BLaER1 treated with 17β-estradiol and CSF1 and Interleukin-3, amounts not matched to agents 10 nM and 100 nM (cell line): ENCODE measurements around the gene CCL8.

Experiments used
- H3K27ac ChIP-seq, 11 experiments: shearing (Covaris generic); formaldehyde crosslinking; 2 replicates each; pipeline ENCODE4 v1.8.1; 2022
- H3K27me3 ChIP-seq, 11 experiments: shearing (Covaris generic); formaldehyde crosslinking; 2 replicates each; pipeline ENCODE4 v1.8.1; 2022
- H3K36me3 ChIP-seq, 11 experiments: shearing (Covaris generic); formaldehyde crosslinking; 2 replicates each; pipeline ENCODE4 v1.8.1; 2022
- H3K4me1 ChIP-seq, 10 experiments: shearing (Covaris generic); formaldehyde crosslinking; 2 replicates each; pipeline ENCODE4 v1.8.1; 2022
- H3K4me2 ChIP-seq, 11 experiments: shearing (Covaris generic); formaldehyde crosslinking; 2 replicates each; pipeline ENCODE4 v1.8.1; 2022
- H3K4me3 ChIP-seq, 10 experiments: shearing (Covaris generic); formaldehyde crosslinking; 2 replicates each; pipeline ENCODE4 v1.8.1; 2022
- H3K9ac ChIP-seq, 11 experiments: shearing (Covaris generic); formaldehyde crosslinking; 2 replicates each; pipeline ENCODE4 v1.8.1; 2022
- H3K9me3 ChIP-seq, 11 experiments: shearing (Covaris generic); formaldehyde crosslinking; replicated peaks in 1 of 11; 2 replicates each; pipeline ENCODE4 v1.8.1; 2022
- H4K20me1 ChIP-seq, 11 experiments: shearing (Covaris generic); formaldehyde crosslinking; 2 replicates each; pipeline ENCODE4 v1.8.1; 2022
- Cebpa-rat ChIP-seq, 11 experiments: shearing (Covaris generic); IDR thresholded peaks; 2 replicates each; pipeline ENCODE4 v1.8.1; 2022

CCL8 gene

GRCh38 chr17:34299027-34299426, 20.2 kb upstream of the CCL8 start:
- no peaks in the 10 kb centered on the region for H4K20me1 ChIP-seq

DNA sequence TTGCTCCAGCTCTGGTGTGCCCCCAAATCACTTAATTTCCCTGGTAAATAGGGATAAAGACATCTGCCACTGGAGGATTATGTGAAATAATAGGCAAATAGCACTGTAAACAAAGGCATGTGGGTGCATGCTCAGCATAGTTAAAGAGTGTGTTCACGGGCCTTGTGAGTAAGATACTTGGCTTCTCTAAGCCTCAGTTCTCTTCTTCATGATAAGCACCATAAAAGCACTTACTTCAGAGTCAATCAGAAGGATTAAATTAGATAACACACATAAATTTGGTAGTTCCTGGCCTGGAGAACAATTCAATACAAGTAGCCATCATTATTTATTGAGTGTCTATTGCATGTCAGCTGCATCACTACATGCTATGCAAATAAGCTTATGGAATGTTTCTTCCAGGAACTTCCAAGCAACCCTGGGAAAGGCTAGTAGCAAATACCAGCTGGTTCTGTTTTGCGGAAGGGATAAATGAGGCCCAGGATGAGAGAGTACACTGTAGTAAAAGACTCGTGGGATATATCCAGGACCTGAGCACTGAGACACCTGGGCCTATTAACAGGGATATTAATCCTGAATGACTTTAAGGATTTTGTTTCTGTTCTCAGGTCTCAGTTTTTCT, 19.2 kb upstream of the CCL8 start:
- Histone ChIP-seq H3K36me3 (no peaks in the 10 kb centered on the region), H3K9me3 (no peaks in the 10 kb centered on the region; a peak in 1 of 22 replicates), H4K20me1 (no peaks in the 10 kb centered on the region), H3K27me3 (no peaks in the 10 kb centered on the region), H3K27ac (peak overlapping the region in 2 of 11 experiments; percentile 11 to 26; a peak in 3 of 22 replicates), H3K4me3 (no peak overlapping the region), H3K4me1 (peaks cover 4 to 68% (median 16%) of the 10 kb centered on the region in 10 experiments; a peak in 15 of 20 replicates), H3K4me2 (peak overlapping the region in 6 of 11 experiments; percentile 30 to 83 (median 48); a peak in 12 of 22 replicates), H3K9ac (no peak overlapping the region)
- TF ChIP-seq Cebpa-rat (IDR thresholded peaks at IDR 0.05) = no peak

More at GRCh38 chr17:34299027-34299426, 20.2 kb upstream of the CCL8 start:
- peaks cover 4 to 57% (median 13%) of the 10 kb centered on the region in 10 experiments; a peak in 15 of 20 replicates for H3K4me1 ChIP-seq
- no peak overlapping the region for H3K9ac ChIP-seq
- H3K4me2 ChIP-seq = peak overlapping the region in 4 of 11 experiments; percentile 33 to 83 (median 72); a peak in 8 of 22 replicates
- H3K27ac ChIP-seq = no peak overlapping the region
- TF ChIP-seq Cebpa-rat (IDR thresholded peaks at IDR 0.05) = no peak
- H3K4me3 ChIP-seq = no peak overlapping the region
- no peaks in the 10 kb centered on the region for H3K27me3 ChIP-seq
- no peaks in the 10 kb centered on the region; a peak in 1 of 22 replicates for H3K9me3 ChIP-seq
- no peaks in the 10 kb centered on the region for H3K36me3 ChIP-seq

DNA sequence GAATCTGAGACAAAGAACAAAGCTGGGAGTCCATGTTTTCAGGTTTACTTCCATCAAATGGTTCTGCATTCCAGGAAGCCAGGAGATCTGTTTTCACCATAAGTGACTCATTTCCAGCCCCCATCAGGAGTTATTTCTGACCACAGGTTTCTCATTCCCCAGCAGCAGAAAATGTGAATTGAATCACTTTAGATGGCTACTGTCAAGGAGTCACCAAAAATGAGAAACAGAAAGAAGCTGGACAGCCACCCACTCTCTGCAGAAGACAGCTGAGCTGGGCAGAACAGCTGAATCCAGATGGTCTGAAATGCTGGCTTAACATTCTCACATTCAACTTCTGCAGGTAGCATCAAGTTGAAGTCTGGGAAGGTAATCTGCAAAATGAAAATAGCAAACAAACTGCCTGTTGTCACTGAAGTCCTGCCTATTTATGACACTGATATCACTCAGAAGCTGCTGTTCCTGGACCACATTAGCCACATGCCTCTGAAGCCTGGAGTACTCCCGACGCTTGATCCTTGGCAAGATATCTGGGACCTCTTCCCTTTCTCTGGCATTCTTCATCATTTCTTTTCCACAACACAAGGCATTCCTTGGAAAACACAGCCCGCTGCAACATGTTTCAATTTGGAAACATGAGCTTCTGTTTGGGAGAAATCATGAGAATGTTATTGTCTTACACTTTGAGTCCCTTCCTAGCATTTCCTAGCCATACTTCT, 18.4 kb upstream of the CCL8 start:
- H3K36me3 ChIP-seq = no peaks in the 10 kb centered on the region
- peak overlapping the region in 2 of 11 experiments; percentile 11 to 26; a peak in 3 of 22 replicates for H3K27ac ChIP-seq
- H4K20me1 ChIP-seq = no peaks in the 10 kb centered on the region
- H3K4me1 ChIP-seq = peaks cover 4 to 75% (median 16%) of the 10 kb centered on the region in 10 experiments; a peak in 15 of 20 replicates
- H3K9ac ChIP-seq = no peak overlapping the region
- H3K4me2 ChIP-seq = peak overlapping the region in 5 of 11 experiments; percentile 8 to 83 (median 63); a peak in 9 of 22 replicates
- TF ChIP-seq Cebpa-rat (IDR thresholded peaks at IDR 0.05) = no peak
- H3K4me3 ChIP-seq = no peak overlapping the region
- H3K9me3 ChIP-seq = no peaks in the 10 kb centered on the region; a peak in 1 of 22 replicates
- no peaks in the 10 kb centered on the region for H3K27me3 ChIP-seq

DNA sequence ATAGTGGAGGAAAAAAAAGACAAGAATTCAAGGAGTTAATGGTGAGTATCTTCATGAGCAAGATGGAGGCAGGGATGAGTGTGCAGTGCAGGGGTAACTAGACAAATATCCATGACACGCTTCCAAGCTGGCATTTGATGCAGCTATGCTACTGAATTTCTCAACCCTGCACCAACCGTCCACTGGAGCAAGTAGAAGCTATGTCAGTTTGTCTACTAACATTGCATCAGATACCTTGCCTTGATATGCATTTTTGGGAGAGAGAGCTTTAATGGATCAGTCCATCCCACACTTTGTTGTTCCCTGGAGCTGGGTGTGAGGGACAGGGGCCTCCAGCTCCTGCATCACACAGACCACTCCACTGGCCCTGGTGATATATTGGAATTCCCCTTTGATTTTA, 17.2 kb upstream of the CCL8 start:
- Histone ChIP-seq H3K4me3 (no peak overlapping the region), H3K27ac (peak overlapping the region in 2 of 11 experiments; percentile 19 to 26; a peak in 1 of 22 replicates), H3K9ac (no peak overlapping the region), H3K4me2 (peak overlapping the region in 4 of 11 experiments; percentile 27 to 83 (median 72); a peak in 7 of 22 replicates), H3K9me3 (no peaks in the 10 kb centered on the region; a peak in 1 of 22 replicates), H3K4me1 (peaks cover 6 to 87% (median 24%) of the 10 kb centered on the region in 10 experiments; a peak in 17 of 20 replicates), H3K36me3 (no peaks in the 10 kb centered on the region), H3K27me3 (no peaks in the 10 kb centered on the region), H4K20me1 (no peaks in the 10 kb centered on the region)
- TF ChIP-seq Cebpa-rat (IDR thresholded peaks at IDR 0.05) = no peak

DNA sequence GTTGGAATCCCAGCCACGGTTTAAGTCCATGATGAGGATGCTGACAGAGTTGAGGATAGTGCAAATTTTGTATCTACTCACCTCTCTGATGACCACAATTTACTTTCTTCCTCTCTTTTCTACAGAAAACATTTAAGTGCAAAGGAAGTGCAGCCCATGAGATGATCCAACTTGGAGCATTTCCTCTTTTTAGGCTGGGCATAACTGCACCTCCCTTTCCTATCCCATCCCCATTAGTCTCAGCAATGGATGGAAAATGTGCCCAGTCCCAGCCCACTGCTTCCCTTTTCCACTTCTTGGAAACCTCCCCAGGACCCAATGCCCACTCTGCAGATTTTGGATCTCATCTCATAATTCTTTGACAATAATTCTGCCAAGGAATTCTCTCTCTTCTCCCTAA, 16.6 kb upstream of the CCL8 start:
- H3K9ac ChIP-seq = no peak overlapping the region
- H4K20me1 ChIP-seq = no peaks in the 10 kb centered on the region
- H3K27ac ChIP-seq = no peak overlapping the region
- no peak for TF ChIP-seq Cebpa-rat (IDR thresholded peaks at IDR 0.05)
- H3K36me3 ChIP-seq = no peaks in the 10 kb centered on the region
- no peak overlapping the region for H3K4me3 ChIP-seq
- H3K27me3 ChIP-seq = no peaks in the 10 kb centered on the region
- peak overlapping the region in 4 of 11 experiments; percentile 27 to 83 (median 72); a peak in 7 of 22 replicates for H3K4me2 ChIP-seq
- peaks cover 9 to 93% (median 30%) of the 10 kb centered on the region in 10 experiments; a peak in 17 of 20 replicates for H3K4me1 ChIP-seq
- H3K9me3 ChIP-seq = no peaks in the 10 kb centered on the region; a peak in 1 of 22 replicates

- Histone ChIP-seq H3K4me1 (peaks cover 9 to 100% (median 40%) of the 10 kb centered on the region in 10 experiments; a peak in 17 of 20 replicates), H3K4me2 (peak overlapping the region in 3 of 11 experiments; percentile 70 to 83 (median 81); a peak in 3 of 22 replicates)
- TF ChIP-seq Cebpa-rat (IDR thresholded peaks at IDR 0.05) = no peak
Measured at GRCh38 chr17:34303606-34304005, 15.6 kb upstream of the CCL8 start.

DNA sequence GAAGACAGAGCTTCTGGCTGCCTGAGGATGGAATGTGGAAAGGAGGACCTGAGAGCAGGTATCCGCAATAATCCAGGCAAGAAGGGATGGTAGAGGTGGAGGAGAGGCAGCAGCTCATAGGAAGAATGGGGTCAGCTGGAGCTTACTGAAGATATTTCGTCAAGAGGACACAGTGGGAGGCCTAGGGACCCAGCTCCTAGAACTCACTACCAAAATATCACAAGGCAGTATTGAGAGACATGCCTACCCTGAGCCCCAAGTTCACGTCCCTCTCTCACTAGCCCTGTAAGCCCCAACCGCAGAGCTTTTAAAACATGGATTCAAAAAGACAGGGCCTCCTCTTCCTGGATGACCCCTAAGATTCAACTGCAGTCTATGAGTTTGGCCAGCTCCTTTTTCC, 14.2 kb upstream of the CCL8 start:
- Histone ChIP-seq H4K20me1 (no peaks in the 10 kb centered on the region), H3K27me3 (no peaks in the 10 kb centered on the region), H3K9ac (no peak overlapping the region), H3K9me3 (no peaks in the 10 kb centered on the region), H3K4me3 (no peak overlapping the region), H3K4me1 (peaks cover 1 to 100% (median 37%) of the 10 kb centered on the region in 10 experiments; a peak in 16 of 20 replicates), H3K36me3 (no peaks in the 10 kb centered on the region), H3K27ac (peak overlapping the region in 5 of 11 experiments; percentile 6 to 75 (median 22); a peak in 5 of 22 replicates), H3K4me2 (peak overlapping the region in 3 of 11 experiments; percentile 77 to 83 (median 81); a peak in 5 of 22 replicates)
- no peak for TF ChIP-seq Cebpa-rat (IDR thresholded peaks at IDR 0.05)

More at GRCh38 chr17:34303606-34304005, 15.6 kb upstream of the CCL8 start:
- Histone ChIP-seq H4K20me1 (no peaks in the 10 kb centered on the region), H3K36me3 (no peaks in the 10 kb centered on the region), H3K27me3 (no peaks in the 10 kb centered on the region), H3K9me3 (no peaks in the 10 kb centered on the region; a peak in 1 of 22 replicates), H3K9ac (no peak overlapping the region), H3K4me3 (no peak overlapping the region), H3K27ac (no peak overlapping the region)

DNA sequence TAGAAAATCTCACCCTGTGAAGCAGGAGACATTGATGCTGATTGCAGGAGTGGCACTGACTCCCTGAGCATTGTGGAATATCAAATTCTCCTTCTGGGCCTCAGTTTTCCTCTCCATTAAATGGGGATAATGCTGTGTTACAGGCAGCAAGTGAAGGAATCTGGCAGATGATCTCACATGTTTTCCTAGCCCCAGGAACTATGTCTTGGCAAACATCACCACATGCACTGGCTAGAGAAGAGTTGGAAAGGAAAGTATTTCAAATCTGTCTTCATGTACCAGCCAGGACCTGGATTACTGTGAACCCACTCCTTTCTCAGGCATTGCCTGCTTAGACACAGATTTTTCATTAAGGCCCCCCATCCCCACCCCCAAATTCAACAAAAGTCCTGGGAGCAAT, 13.6 kb upstream of the CCL8 start:
- H3K9ac ChIP-seq = no peak overlapping the region
- TF ChIP-seq Cebpa-rat (IDR thresholded peaks at IDR 0.05) = no peak
- H4K20me1 ChIP-seq = no peaks in the 10 kb centered on the region
- no peaks in the 10 kb centered on the region for H3K36me3 ChIP-seq
- H3K4me1 ChIP-seq = peaks cover 0 to 98% (median 34%) of the 10 kb centered on the region in 10 experiments; a peak in 14 of 20 replicates
- H3K27me3 ChIP-seq = no peaks in the 10 kb centered on the region
- no peak overlapping the region for H3K4me3 ChIP-seq
- peak overlapping the region in 4 of 11 experiments; percentile 71 to 83 (median 79); a peak in 7 of 22 replicates for H3K4me2 ChIP-seq
- H3K27ac ChIP-seq = peak overlapping the region in 5 of 11 experiments; percentile 6 to 75 (median 62); a peak in 5 of 22 replicates
- no peaks in the 10 kb centered on the region for H3K9me3 ChIP-seq

DNA sequence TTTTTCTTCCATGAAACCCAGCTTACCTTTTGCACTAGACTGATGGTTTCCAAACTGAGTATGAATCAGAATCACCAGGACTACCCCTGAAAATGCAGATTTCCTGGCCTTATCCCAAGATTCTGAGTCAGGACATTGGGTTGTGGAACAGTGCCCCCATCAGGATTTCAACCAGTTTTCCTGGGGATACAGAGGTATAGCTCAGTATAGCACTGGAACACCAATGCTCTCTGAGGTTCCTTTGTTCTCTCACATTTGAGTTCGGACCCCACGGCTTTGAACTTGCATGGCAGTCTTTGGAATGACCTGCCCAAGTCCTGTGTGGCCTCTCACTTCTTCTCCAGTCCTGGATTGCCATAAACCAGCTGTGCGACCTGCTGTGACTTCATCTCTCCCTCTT, 12.8 kb upstream of the CCL8 start:
- H3K4me2 ChIP-seq = peak overlapping the region in 8 of 11 experiments; percentile 40 to 83 (median 70); a peak in 14 of 22 replicates
- H4K20me1 ChIP-seq = no peaks in the 10 kb centered on the region
- no peaks in the 10 kb centered on the region for H3K9me3 ChIP-seq
- H3K4me3 ChIP-seq = no peak overlapping the region
- H3K9ac ChIP-seq = peak overlapping the region in 5 of 11 experiments; percentile 7 to 54 (median 45); a peak in 3 of 22 replicates
- peak overlapping the region in 10 of 11 experiments; percentile 4 to 75 (median 59); a peak in 18 of 22 replicates for H3K27ac ChIP-seq
- peaks cover 0 to 98% (median 33%) of the 10 kb centered on the region in 10 experiments; a peak in 14 of 20 replicates for H3K4me1 ChIP-seq
- H3K36me3 ChIP-seq = no peaks in the 10 kb centered on the region
- TF ChIP-seq Cebpa-rat (IDR thresholded peaks at IDR 0.05) = no peak
- no peaks in the 10 kb centered on the region for H3K27me3 ChIP-seq
